SK-N-SH (cell line): Measurements from ENCODE around the gene C22orf15. TPM values are rescaled to one million over a fixed set of nuclear protein-coding genes. Genes with fewer than 3 reads are reported as not detected.

Experiments used
- CTCF ChIA-PET: fragments of 300-600, 350-600 bp; formaldehyde crosslinking; extraction: SDS; loops from one replicate; lab custom pipeline; 2021; lab: Yijun Ruan, JAX
- POLR2A ChIA-PET: fragments of 350-600 bp; sonication (Branson Sonifier 250); formaldehyde crosslinking; extraction: SDS; loops from one replicate; lab custom pipeline; 2020; ENCODE audit warnings: antibody characterized with exemption, inconsistent platforms; lab: Yijun Ruan, JAX
- DNase-seq: peaks from one replicate; pipeline ENCODE4 v3.0.0; 2012
- H2AFZ ChIP-seq: fragments of 200-600 bp; sonication (generic); 2 replicates; pipeline ENCODE4 v1.8.1; 2016; ENCODE audit warnings: antibody characterized with exemption, mild to moderate bottlenecking, low read depth
- H3F3A ChIP-seq: fragments of 200-600 bp; sonication (generic); replicated peaks from 2 replicates; pipeline ENCODE3; 2016; ENCODE audit warnings: antibody characterized with exemption, mild to moderate bottlenecking; ENCODE audit not compliant: insufficient read depth
- H3K27ac ChIP-seq, 2 experiments: fragments of 200-500 bp in 1 of 2; fragments of 200-600 bp in 1 of 2; sonication (Bioruptor generic) in 1 of 2; sonication (generic), shearing (Covaris generic) in 1 of 2; 2 replicates each; pipeline versions ENCODE4 v1.5.1 to v1.6.1; 2014 to 2016; ENCODE audit warnings: low read depth in 2 of 2, inconsistent platforms in 1 of 2, low read length in 1 of 2, mild to moderate bottlenecking in 1 of 2, mixed read lengths in 1 of 2
- H3K27me3 ChIP-seq: fragments of 200-600 bp; sonication (generic), shearing (Covaris generic); 2 replicates; pipeline ENCODE4 v1.6.1; 2016; ENCODE audit warnings: mixed run types; ENCODE audit not compliant: insufficient read depth
- H3K36me3 ChIP-seq, 2 experiments: fragments of 200-500 bp in 1 of 2; fragments of 200-600 bp in 1 of 2; sonication (Bioruptor generic) in 1 of 2; sonication (generic) in 1 of 2; replicated peaks in 1 of 2; 2 replicates each; pipeline versions ENCODE3 to v1.5.1; 2014 to 2016; ENCODE audit warnings: low read length in 1 of 2, mild to moderate bottlenecking in 1 of 2; ENCODE audit not compliant: insufficient read depth in 2 of 2, control insufficient read depth in 1 of 2
- H3K4me1 ChIP-seq, 2 experiments: fragments of 200-500 bp in 1 of 2; fragments of 200-600 bp in 1 of 2; sonication (Bioruptor generic) in 1 of 2; sonication (generic), shearing (Covaris generic) in 1 of 2; 2 replicates each; pipeline versions ENCODE4 v1.5.1 to v1.6.1; 2014 to 2016; ENCODE audit warnings: low read depth in 1 of 2, low read length in 1 of 2, mixed run types in 1 of 2; ENCODE audit not compliant: insufficient read depth in 2 of 2, control insufficient read depth in 1 of 2
- H3K4me2 ChIP-seq: fragments of 200-600 bp; sonication (generic), shearing (Covaris generic); 2 replicates; pipeline ENCODE4 v1.6.1; 2017; ENCODE audit warnings: mixed run types
- H3K4me3 ChIP-seq, 2 experiments: fragments of 200-500 bp in 1 of 2; fragments of 200-600 bp in 1 of 2; sonication (Bioruptor generic) in 1 of 2; sonication (generic), shearing (Covaris generic) in 1 of 2; 2 replicates each; pipeline versions ENCODE4 v1.5.1 to v1.8.1; 2014 to 2016; ENCODE audit warnings: low read depth in 2 of 2, inconsistent platforms in 1 of 2, low read length in 1 of 2, mild to moderate bottlenecking in 1 of 2, mixed read lengths in 1 of 2, moderate library complexity in 1 of 2
- H3K79me2 ChIP-seq: fragments of 200-600 bp; sonication (generic); 2 replicates; pipeline ENCODE4 v1.8.1; 2017; ENCODE audit warnings: mild to moderate bottlenecking; ENCODE audit not compliant: insufficient read depth
- H3K9ac ChIP-seq: fragments of 200-600 bp; sonication (generic); 2 replicates; pipeline ENCODE4 v1.6.1; 2017; ENCODE audit warnings: mixed run types
- H3K9me2 ChIP-seq: fragments of 200-600 bp; sonication (generic); 2 replicates; pipeline ENCODE4 v1.6.1; 2017; ENCODE audit warnings: mixed run types
- H3K9me3 ChIP-seq: fragments of 200-600 bp; sonication (generic); 2 replicates; pipeline ENCODE4 v1.6.1; 2017; ENCODE audit warnings: mixed run types, mild to moderate bottlenecking, moderate library complexity
- H4K20me1 ChIP-seq: fragments of 200-600 bp; sonication (generic); 2 replicates; pipeline ENCODE4 v1.6.1; 2017; ENCODE audit warnings: mild to moderate bottlenecking, mixed run types; ENCODE audit not compliant: insufficient read depth
- CTCF ChIP-seq: fragments of 200-600 bp; sonication (generic); IDR thresholded peaks from 2 replicates; pipeline ENCODE4 v1.6.1; 2017; ENCODE audit warnings: antibody characterized with exemption, mild to moderate bottlenecking, moderate library complexity
- JUND ChIP-seq: IDR thresholded peaks from 2 replicates; pipeline ENCODE4 v1.4.0; 2012
- POLR2AphosphoS5 ChIP-seq: IDR thresholded peaks from 2 replicates; pipeline ENCODE4 v1.6.1; 2012; ENCODE audit warnings: low read depth, low read length
- REST ChIP-seq: IDR thresholded peaks from 2 replicates; pipeline ENCODE4 v1.6.1; 2012; ENCODE audit warnings: mild to moderate bottlenecking, low read depth, low read length, moderate library complexity
- RFX5 ChIP-seq: IDR thresholded peaks from 2 replicates; pipeline ENCODE4 v1.6.1; 2012; ENCODE audit warnings: mild to moderate bottlenecking, improper control_type of control experiment, low read length
- SIN3A ChIP-seq: IDR thresholded peaks from 2 replicates; pipeline ENCODE4 v1.6.1; 2012; ENCODE audit warnings: low read depth, mild to moderate bottlenecking, low read length, moderate library complexity, borderline replicate concordance
- TAF1 ChIP-seq: IDR thresholded peaks from 2 replicates; pipeline ENCODE4 v1.6.1; 2012; ENCODE audit warnings: low read depth, mild to moderate bottlenecking, low read length, moderate library complexity, borderline replicate concordance
- TEAD4 ChIP-seq: IDR thresholded peaks from 2 replicates; pipeline ENCODE4 v1.4.0; 2012; ENCODE audit warnings: mild to moderate bottlenecking, borderline replicate concordance; ENCODE audit not compliant: insufficient read depth
- WGBS: methylation state at CpG from one replicate; pipeline ENCODE4 v1.1.6; 2017; ENCODE audit warnings: low lambda C conversion rate; 5-methylcytosine and 5-hydroxymethylcytosine counted together
- polyA plus RNA-seq, 3 experiments: library from polyadenylated mRNA; depleted of rRNA; stranded (reverse); fragments of >200 nt; gene quantifications; 2 replicates each; pipeline ENCODE4 v1.2.3, GENCODE V29; 2012
- TF ChIP-seq, protein P1 (sequence below): IDR thresholded peaks from 2 replicates; pipeline ENCODE4 v1.4.0; 2012; ENCODE audit warnings: low read depth

C22orf15 gene
- polyA plus RNA-seq, 1 of the 3 experiments (the other 2 are of a cell fraction) = 1.6 TPM

DNA sequence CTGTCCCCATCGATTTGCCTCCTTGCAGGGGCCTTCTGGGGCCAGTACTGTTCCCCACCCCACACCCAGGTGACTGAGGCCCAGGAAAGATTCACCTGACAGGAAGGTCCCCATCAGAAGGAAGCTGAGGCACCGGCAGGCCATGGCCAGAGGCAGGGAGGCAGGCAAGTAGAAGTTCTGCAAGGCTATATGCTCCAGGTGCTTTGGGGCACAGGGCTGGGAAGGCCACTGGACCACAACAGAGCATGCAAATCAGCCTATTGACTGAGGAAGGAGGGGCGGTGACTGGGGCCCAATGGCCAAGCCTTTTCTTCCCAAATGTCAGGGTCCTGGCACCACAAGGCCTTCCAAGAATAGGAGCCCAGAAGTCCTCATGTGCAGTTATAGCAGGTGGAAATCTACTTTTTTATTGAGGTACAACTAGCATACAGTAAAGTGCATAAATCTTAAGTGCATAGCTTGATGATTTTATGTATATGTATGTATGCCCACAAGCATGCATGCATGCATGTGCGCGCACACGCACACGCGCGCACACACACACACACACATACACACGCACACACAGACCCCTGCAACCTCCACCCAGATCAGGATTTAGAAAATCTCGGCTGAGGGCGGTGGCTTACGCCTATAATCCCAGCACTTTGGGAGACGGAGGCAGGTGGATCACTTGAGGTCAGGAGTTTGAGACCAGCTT is 8.4 kb upstream of the C22orf15 start, which contains the start of gene VPREB3:
TSS of gene VPREB3 (minus strand) at position 206 of the 700 bp plus-strand sequence. CDS start at position 144, 62 bp downstream.
- Histone ChIP-seq H3K4me1 (peaks cover 0 to 10% of the 10 kb centered on the region in 2 experiments; a peak in 2 of 4 replicates), H3K27ac (no peak within 1 kb of the TSS), H3K4me3 (no peak within 1 kb of the TSS), H3K9ac (no peak within 1 kb of the TSS), H2AFZ (no peak within 1 kb of the TSS), H3K4me2 (no peak within 1 kb of the TSS), H3K9me3 (no peaks in the 10 kb centered on the region), H4K20me1 (no peaks in the 10 kb centered on the region), H3F3A (no peaks in the 10 kb centered on the region), H3K79me2 (peaks cover 9% of the 10 kb centered on the region), H3K36me3 (no peaks in the 10 kb centered on the region), H3K9me2 (no peaks in the 10 kb centered on the region), H3K27me3 (no peaks in the 10 kb centered on the region)
- 88% methylated on average over 13 of the region's 14 CpGs for WGBS
- ChIA-PET POLR2A (no interaction called here), CTCF (interaction anchor here (0.6 to 2.7 kb wide), 6 partner anchors 10 to 354 kb away, joined by 3 to 6 read pairs (median 3); partner anchors contain the start of gene SLC2A11)
- no peak for TF ChIP-seq TEAD4
- no peak for TF ChIP-seq RFX5
- TF ChIP-seq TAF1 = no peak
- TF ChIP-seq POLR2AphosphoS5 = no peak
- TF ChIP-seq JUND = no peak
- TF ChIP-seq CTCF = no peak
- TF ChIP-seq, protein P1, sequence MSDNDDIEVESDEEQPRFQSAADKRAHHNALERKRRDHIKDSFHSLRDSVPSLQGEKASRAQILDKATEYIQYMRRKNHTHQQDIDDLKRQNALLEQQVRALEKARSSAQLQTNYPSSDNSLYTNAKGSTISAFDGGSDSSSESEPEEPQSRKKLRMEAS = no peak
- no peak for TF ChIP-seq REST
- TF ChIP-seq SIN3A = no peak
- DNase-seq = no peak
